GM23338 (cell line): ENCODE data around the gene C17orf107. TPM values are rescaled to one million over a fixed set of nuclear protein-coding genes. Genes with fewer than 3 reads are reported as not detected.

Experiments used
- ATAC-seq: fragments of 200-7000 bp; cut with Tn5 transposase; 3 replicates; pipeline ENCODE4 v1.9.1; 2020
- DNase-seq: peaks from one replicate; pipeline ENCODE4 v3.0.0-alpha.2; 2015; ENCODE audit warnings: low spot score
- H2AFZ ChIP-seq: fragments of 200-600 bp; sonication (generic); 2 replicates; pipeline ENCODE4 v1.8.0; 2016; ENCODE audit warnings: antibody characterized with exemption, mild to moderate bottlenecking, moderate library complexity
- H3F3A ChIP-seq: fragments of 200-600 bp; sonication (generic); replicated peaks from 2 replicates; pipeline ENCODE4 v1.8.0; 2017; ENCODE audit warnings: antibody characterized with exemption, mixed run types, low read depth
- H3K27ac ChIP-seq: fragments of 200-600 bp; sonication (generic); 2 replicates; pipeline ENCODE4 v1.6.1; 2016; ENCODE audit warnings: low read depth
- H3K27me3 ChIP-seq: fragments of 200-600 bp; sonication (generic); 2 replicates; pipeline ENCODE4 v1.8.0; 2016; ENCODE audit warnings: mild to moderate bottlenecking, mixed run types, moderate library complexity; ENCODE audit not compliant: insufficient read depth
- H3K36me3 ChIP-seq: fragments of 200-600 bp; sonication (generic); 2 replicates; pipeline ENCODE4 v1.8.0; 2016; ENCODE audit warnings: mild to moderate bottlenecking; ENCODE audit not compliant: insufficient read depth
- H3K4me1 ChIP-seq: fragments of 200-600 bp; sonication (generic); 2 replicates; pipeline ENCODE4 v1.8.0; 2016; ENCODE audit warnings: mild to moderate bottlenecking, moderate library complexity; ENCODE audit not compliant: insufficient read depth
- H3K4me2 ChIP-seq: fragments of 200-600 bp; sonication (generic); 2 replicates; pipeline ENCODE4 v1.7.1; 2017; ENCODE audit warnings: mixed run types
- H3K4me3 ChIP-seq: fragments of 200-600 bp; sonication (generic); 2 replicates; pipeline ENCODE4 v1.6.1; 2016; ENCODE audit warnings: mixed run types
- H3K79me2 ChIP-seq: fragments of 200-600 bp; sonication (generic); replicated peaks from 2 replicates; pipeline ENCODE4 v1.8.0; 2017; ENCODE audit warnings: mild to moderate bottlenecking; ENCODE audit not compliant: insufficient read depth
- H3K9me2 ChIP-seq: fragments of 200-600 bp; sonication (generic); 2 replicates; pipeline ENCODE4 v1.8.0; 2017; ENCODE audit not compliant: insufficient read depth
- H4K20me1 ChIP-seq: fragments of 200-600 bp; sonication (generic); replicated peaks from 2 replicates; pipeline ENCODE4 v1.8.0; 2017; ENCODE audit warnings: mild to moderate bottlenecking; ENCODE audit not compliant: insufficient read depth
- H3K27ac Mint-ChIP-seq: 2 replicates; pipeline ENCODE4 v1.8.0; 2020; ENCODE audit warnings: inconsistent platforms, mild to moderate bottlenecking, moderate library complexity, mixed read lengths
- H3K27me3 Mint-ChIP-seq: 3 replicates; pipeline ENCODE4 v1.8.0; 2022; ENCODE audit warnings: low read depth, mild to moderate bottlenecking, moderate library complexity, mixed read lengths, inconsistent platforms; ENCODE audit not compliant: insufficient read depth, poor library complexity
- H3K36me3 Mint-ChIP-seq: 3 replicates; pipeline ENCODE4 v1.8.0; 2021; ENCODE audit warnings: low read depth, mild to moderate bottlenecking, inconsistent platforms, moderate library complexity, mixed read lengths
- H3K4me1 Mint-ChIP-seq: 3 replicates; pipeline ENCODE4 v1.8.0; 2020; ENCODE audit warnings: mild to moderate bottlenecking, inconsistent platforms, mixed read lengths
- H3K4me3 Mint-ChIP-seq: 3 replicates; pipeline ENCODE4 v1.8.0; 2021; ENCODE audit warnings: moderate library complexity, mild to moderate bottlenecking, inconsistent platforms, mixed read lengths
- H3K9me3 Mint-ChIP-seq: 3 replicates; pipeline ENCODE4 v1.8.0; 2020; ENCODE audit warnings: moderate library complexity, mild to moderate bottlenecking, inconsistent platforms, mixed read lengths
- CREB1 ChIP-seq: fragments of 250-450 bp; sonication (Bioruptor Pico); IDR thresholded peaks from 2 replicates; pipeline ENCODE4 v1.5.0; 2020; ENCODE audit warnings: low read depth, mild to moderate bottlenecking, moderate library complexity
- ETS1 ChIP-seq: IDR thresholded peaks from 2 replicates; pipeline ENCODE4 v1.6.1; 2016; ENCODE audit warnings: antibody characterized with exemption
- EZH2 ChIP-seq: fragments of 200-600 bp; sonication (generic); IDR thresholded peaks from one replicate; pipeline ENCODE4 v1.8.0; 2017; ENCODE audit warnings: antibody characterized with exemption, mild to moderate bottlenecking, low read depth; ENCODE audit not compliant: unreplicated experiment
- EZH2phosphoT487 ChIP-seq: fragments of 200-600 bp; sonication (generic); IDR thresholded peaks from one replicate; pipeline ENCODE4 v1.8.1; 2018; ENCODE audit warnings: antibody characterized with exemption; ENCODE audit not compliant: unreplicated experiment
- JUNB ChIP-seq: IDR thresholded peaks from one replicate; pipeline ENCODE4 v1.6.1; 2016; ENCODE audit warnings: antibody characterized with exemption; ENCODE audit not compliant: unreplicated experiment
- NANOG ChIP-seq: IDR thresholded peaks from 2 replicates; pipeline ENCODE4 v1.6.1; 2016; ENCODE audit warnings: antibody characterized with exemption, borderline replicate concordance
- POLR2AphosphoS5 ChIP-seq: IDR thresholded peaks from 2 replicates; pipeline ENCODE4 v1.6.1; 2016; ENCODE audit warnings: antibody characterized with exemption, low read depth
- STAT1 ChIP-seq: IDR thresholded peaks from one replicate; pipeline ENCODE4 v1.6.1; 2016; ENCODE audit warnings: antibody characterized with exemption; ENCODE audit not compliant: unreplicated experiment
- ZNF114 ChIP-seq: fragments of 250-450 bp; sonication (Bioruptor Pico); IDR thresholded peaks from 2 replicates; pipeline ENCODE4 v1.5.0; 2020; ENCODE audit warnings: mild to moderate bottlenecking, moderate library complexity
- ZNF331 ChIP-seq: fragments of 250-450 bp; sonication (Bioruptor Pico); IDR thresholded peaks from 2 replicates; pipeline ENCODE4 v1.5.0; 2020; ENCODE audit warnings: low read depth, mild to moderate bottlenecking, moderate library complexity
- ZNF462 ChIP-seq: fragments of 250-450 bp; sonication (Bioruptor Pico); IDR thresholded peaks from 2 replicates; pipeline ENCODE4 v1.5.0; 2020; ENCODE audit warnings: mild to moderate bottlenecking, moderate library complexity
- polyA plus RNA-seq: library from polyadenylated mRNA; unstranded; fragments of >200 nt; fragmentation: Nextera tagmentation; extraction: Ambion mirVana; gene quantifications from 2 replicates; pipeline ENCODE4 v1.2.1, GENCODE V29; 2016
- total RNA-seq: library from RNA; depleted of rRNA; stranded (reverse); fragments of >200 nt; shearing (Covaris generic); gene quantifications from 2 replicates; pipeline ENCODE4 v1.2.3, GENCODE V29; 2014
- TF ChIP-seq, protein P1 (sequence below), 2 experiments: fragments of 200-600 bp in 1 of 2; sonication (generic) in 1 of 2; conservative IDR thresholded peaks; 2 replicates each; pipeline versions ENCODE4 v1.5.1 to v1.6.1; 2016 to 2017; ENCODE audit warnings: antibody characterized with exemption in 2 of 2, low read depth in 2 of 2, mild to moderate bottlenecking in 2 of 2, moderate library complexity in 1 of 2
- TF ChIP-seq, protein P2 (sequence below): IDR thresholded peaks from one replicate; pipeline ENCODE4 v1.6.1; 2018; ENCODE audit warnings: antibody characterized with exemption; ENCODE audit not compliant: unreplicated experiment

The C17orf107 gene
- total and polyA plus RNA-seq, 2 experiments from 2014 or later = 1.9 to 5.9 TPM

GRCh38 chr17:4939546-4939795 is 40.1 kb downstream of the C17orf107 start:
- H4K20me1 ChIP-seq = peaks cover 19% of the 10 kb centered on the region; the same call in 1 of the 2 replicates
- DNase-seq = peak; percentile 55
- peaks cover 74% of the 10 kb centered on the region for H3K36me3 Mint-ChIP-seq
- H3K9me3 Mint-ChIP-seq = no peaks in the 10 kb centered on the region
- peak overlapping the region; percentile 100 for H3K4me2 ChIP-seq
- TF ChIP-seq JUNB (no peak), POLR2AphosphoS5 (no peak), NANOG (no peak), CREB1 (CRISPR knock-in tag) (no peak), EZH2 (no peak), ETS1 (no peak), STAT1 (no peak), ZNF462 (CRISPR knock-in tag) (no peak), ZNF331 (CRISPR knock-in tag) (no peak), EZH2phosphoT487 (no peak), ZNF114 (CRISPR knock-in tag) (no peak)
- TF ChIP-seq, protein P1, sequence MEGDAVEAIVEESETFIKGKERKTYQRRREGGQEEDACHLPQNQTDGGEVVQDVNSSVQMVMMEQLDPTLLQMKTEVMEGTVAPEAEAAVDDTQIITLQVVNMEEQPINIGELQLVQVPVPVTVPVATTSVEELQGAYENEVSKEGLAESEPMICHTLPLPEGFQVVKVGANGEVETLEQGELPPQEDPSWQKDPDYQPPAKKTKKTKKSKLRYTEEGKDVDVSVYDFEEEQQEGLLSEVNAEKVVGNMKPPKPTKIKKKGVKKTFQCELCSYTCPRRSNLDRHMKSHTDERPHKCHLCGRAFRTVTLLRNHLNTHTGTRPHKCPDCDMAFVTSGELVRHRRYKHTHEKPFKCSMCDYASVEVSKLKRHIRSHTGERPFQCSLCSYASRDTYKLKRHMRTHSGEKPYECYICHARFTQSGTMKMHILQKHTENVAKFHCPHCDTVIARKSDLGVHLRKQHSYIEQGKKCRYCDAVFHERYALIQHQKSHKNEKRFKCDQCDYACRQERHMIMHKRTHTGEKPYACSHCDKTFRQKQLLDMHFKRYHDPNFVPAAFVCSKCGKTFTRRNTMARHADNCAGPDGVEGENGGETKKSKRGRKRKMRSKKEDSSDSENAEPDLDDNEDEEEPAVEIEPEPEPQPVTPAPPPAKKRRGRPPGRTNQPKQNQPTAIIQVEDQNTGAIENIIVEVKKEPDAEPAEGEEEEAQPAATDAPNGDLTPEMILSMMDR (conservative IDR thresholded peaks at IDR 0.05; ENCODE audit: low read depth in 2 of 2) = no peak
- TF ChIP-seq, protein P2, sequence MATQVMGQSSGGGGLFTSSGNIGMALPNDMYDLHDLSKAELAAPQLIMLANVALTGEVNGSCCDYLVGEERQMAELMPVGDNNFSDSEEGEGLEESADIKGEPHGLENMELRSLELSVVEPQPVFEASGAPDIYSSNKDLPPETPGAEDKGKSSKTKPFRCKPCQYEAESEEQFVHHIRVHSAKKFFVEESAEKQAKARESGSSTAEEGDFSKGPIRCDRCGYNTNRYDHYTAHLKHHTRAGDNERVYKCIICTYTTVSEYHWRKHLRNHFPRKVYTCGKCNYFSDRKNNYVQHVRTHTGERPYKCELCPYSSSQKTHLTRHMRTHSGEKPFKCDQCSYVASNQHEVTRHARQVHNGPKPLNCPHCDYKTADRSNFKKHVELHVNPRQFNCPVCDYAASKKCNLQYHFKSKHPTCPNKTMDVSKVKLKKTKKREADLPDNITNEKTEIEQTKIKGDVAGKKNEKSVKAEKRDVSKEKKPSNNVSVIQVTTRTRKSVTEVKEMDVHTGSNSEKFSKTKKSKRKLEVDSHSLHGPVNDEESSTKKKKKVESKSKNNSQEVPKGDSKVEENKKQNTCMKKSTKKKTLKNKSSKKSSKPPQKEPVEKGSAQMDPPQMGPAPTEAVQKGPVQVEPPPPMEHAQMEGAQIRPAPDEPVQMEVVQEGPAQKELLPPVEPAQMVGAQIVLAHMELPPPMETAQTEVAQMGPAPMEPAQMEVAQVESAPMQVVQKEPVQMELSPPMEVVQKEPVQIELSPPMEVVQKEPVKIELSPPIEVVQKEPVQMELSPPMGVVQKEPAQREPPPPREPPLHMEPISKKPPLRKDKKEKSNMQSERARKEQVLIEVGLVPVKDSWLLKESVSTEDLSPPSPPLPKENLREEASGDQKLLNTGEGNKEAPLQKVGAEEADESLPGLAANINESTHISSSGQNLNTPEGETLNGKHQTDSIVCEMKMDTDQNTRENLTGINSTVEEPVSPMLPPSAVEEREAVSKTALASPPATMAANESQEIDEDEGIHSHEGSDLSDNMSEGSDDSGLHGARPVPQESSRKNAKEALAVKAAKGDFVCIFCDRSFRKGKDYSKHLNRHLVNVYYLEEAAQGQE = no peak
- peaks cover 19% of the 10 kb centered on the region for H3K27me3 Mint-ChIP-seq
- peak overlapping the region; percentile 94 for H3K27ac Mint-ChIP-seq
- H3K4me3 ChIP-seq = peak overlapping the region; percentile 78
- H3K27me3 ChIP-seq = no peaks in the 10 kb centered on the region
- ATAC-seq = peak; percentile 12
- H3K79me2 ChIP-seq = peaks cover 34% of the 10 kb centered on the region
- peaks cover 30% of the 10 kb centered on the region for H3K4me1 Mint-ChIP-seq
- H3K4me3 Mint-ChIP-seq = peak overlapping the region; percentile 92
- peaks cover 39% of the 10 kb centered on the region for H3F3A ChIP-seq
- peak overlapping the region; percentile 84 for H3K27ac ChIP-seq
- H3K4me1 ChIP-seq = peaks cover 20% of the 10 kb centered on the region
- H2AFZ ChIP-seq = 0 out of 2 replicates have a peak overlapping the region, but pooled peaks have one; percentile 26
- peaks cover 5% of the 10 kb centered on the region; the same call in 1 of the 2 replicates for H3K36me3 ChIP-seq
- no peaks in the 10 kb centered on the region for H3K9me2 ChIP-seq
